ENCODE measurements around the gene CDKN2AIPNL.

DNA sequence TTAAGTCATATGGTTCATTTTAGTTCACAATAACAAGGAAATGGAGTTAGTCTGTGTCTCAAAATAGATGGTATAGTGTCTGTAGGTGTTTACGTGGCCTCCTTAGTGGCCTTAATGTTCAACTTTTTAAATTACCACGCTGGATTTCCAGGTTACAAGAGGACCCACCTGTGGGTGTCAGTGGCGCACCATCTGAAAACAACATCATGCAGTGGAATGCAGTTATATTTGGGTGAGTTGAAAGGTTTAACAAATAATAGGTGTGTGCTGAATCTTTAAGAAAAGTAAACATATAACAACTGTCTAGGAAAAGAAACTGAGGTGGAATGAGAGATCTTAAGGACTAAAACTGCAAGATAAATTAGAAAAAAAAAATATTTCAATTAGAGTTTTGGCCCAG is 37.4 kb downstream of the CDKN2AIPNL start:
- TF ChIP-seq, protein P1, sequence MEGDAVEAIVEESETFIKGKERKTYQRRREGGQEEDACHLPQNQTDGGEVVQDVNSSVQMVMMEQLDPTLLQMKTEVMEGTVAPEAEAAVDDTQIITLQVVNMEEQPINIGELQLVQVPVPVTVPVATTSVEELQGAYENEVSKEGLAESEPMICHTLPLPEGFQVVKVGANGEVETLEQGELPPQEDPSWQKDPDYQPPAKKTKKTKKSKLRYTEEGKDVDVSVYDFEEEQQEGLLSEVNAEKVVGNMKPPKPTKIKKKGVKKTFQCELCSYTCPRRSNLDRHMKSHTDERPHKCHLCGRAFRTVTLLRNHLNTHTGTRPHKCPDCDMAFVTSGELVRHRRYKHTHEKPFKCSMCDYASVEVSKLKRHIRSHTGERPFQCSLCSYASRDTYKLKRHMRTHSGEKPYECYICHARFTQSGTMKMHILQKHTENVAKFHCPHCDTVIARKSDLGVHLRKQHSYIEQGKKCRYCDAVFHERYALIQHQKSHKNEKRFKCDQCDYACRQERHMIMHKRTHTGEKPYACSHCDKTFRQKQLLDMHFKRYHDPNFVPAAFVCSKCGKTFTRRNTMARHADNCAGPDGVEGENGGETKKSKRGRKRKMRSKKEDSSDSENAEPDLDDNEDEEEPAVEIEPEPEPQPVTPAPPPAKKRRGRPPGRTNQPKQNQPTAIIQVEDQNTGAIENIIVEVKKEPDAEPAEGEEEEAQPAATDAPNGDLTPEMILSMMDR (conservative IDR thresholded peaks at IDR 0.05 in 1 of 2, IDR thresholded peaks at IDR 0.05 in 1 of 2; ENCODE audit: low read depth in 1 of 2, low read length in 2 of 2): no peak
- TF ChIP-seq EZH2 (IDR thresholded peaks at IDR 0.05; ENCODE audit: low read length, missing control alignments): no peak
